ENCODE results near the gene SPTBN4.

The SPTBN4 gene

DNA sequence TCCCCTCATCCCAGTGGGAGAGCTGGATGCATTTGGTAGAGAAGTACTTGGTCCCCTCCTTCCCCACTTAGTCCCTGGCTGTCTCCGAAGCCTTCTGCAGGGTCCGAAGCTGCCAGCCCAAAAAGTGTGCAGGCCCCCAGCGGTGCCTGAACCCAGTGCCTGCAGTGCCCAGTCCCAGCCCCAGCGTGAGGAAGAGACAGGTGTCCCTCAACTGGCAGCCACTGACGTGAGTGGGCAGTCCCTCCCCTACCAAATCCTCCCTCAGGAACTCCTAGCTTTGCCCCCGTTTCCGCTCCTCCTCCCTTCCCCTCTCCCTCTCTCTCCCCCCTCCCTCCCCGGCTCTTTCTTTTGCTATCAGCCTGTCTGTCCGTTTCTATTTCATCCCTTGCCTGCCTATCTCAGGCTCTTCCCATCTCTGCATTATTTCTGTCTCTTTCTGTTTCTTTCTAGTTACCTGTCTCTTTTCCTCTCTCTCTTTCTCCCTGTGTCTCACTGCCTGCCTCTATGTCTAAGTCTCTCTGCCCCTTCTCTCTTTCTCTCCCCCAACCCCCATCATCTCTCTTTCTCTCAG, 132.6 kb downstream of the SPTBN4 start:
- TF ChIP-seq, protein P1, sequence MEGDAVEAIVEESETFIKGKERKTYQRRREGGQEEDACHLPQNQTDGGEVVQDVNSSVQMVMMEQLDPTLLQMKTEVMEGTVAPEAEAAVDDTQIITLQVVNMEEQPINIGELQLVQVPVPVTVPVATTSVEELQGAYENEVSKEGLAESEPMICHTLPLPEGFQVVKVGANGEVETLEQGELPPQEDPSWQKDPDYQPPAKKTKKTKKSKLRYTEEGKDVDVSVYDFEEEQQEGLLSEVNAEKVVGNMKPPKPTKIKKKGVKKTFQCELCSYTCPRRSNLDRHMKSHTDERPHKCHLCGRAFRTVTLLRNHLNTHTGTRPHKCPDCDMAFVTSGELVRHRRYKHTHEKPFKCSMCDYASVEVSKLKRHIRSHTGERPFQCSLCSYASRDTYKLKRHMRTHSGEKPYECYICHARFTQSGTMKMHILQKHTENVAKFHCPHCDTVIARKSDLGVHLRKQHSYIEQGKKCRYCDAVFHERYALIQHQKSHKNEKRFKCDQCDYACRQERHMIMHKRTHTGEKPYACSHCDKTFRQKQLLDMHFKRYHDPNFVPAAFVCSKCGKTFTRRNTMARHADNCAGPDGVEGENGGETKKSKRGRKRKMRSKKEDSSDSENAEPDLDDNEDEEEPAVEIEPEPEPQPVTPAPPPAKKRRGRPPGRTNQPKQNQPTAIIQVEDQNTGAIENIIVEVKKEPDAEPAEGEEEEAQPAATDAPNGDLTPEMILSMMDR (IDR thresholded peaks at IDR 0.05; ENCODE audit: borderline replicate concordance, insufficient read depth, low read depth, low read length), result no peak
- H3K4me3 ChIP-seq (ENCODE audit: low read depth, low read length), result no peak overlapping the region

DNA sequence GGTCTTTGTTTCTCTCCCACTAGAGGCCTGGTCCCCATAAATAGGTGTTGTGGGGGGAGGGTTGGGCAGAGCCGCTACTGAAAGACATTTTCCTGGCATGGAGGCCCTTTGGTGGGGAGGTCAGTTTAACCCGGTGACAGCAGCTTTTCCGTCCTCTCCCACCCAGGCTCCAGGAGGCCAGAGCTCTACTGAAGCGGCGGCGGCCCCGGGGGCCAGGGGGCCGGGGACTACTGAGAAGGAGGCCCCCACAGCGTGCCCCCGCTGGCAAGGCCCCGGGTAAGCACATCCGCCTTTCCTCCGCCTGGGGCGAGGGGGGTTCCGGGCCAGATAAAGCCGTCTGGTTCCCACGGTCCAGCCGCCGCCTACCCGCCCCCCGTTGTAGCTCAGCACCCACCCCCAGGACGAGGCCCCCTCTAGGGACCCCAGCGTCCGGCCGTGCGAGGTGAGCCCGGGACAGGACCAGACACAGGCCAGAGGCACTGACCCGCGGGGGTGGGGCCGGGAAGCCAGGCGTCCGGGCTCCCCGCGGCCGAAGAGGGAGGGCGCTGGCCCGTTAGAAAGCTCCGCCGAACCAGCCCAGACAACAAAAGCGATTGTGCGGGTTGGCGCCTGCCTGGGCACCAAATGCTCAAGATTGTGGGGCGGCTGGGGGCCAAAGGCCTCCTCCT, 133.2 kb downstream of the SPTBN4 start:
- TF ChIP-seq, protein P1 (IDR thresholded peaks at IDR 0.05; ENCODE audit: borderline replicate concordance, insufficient read depth, low read depth, low read length), result no peak
- no peak overlapping the region for H3K4me3 ChIP-seq (ENCODE audit: low read depth, low read length)

DNA sequence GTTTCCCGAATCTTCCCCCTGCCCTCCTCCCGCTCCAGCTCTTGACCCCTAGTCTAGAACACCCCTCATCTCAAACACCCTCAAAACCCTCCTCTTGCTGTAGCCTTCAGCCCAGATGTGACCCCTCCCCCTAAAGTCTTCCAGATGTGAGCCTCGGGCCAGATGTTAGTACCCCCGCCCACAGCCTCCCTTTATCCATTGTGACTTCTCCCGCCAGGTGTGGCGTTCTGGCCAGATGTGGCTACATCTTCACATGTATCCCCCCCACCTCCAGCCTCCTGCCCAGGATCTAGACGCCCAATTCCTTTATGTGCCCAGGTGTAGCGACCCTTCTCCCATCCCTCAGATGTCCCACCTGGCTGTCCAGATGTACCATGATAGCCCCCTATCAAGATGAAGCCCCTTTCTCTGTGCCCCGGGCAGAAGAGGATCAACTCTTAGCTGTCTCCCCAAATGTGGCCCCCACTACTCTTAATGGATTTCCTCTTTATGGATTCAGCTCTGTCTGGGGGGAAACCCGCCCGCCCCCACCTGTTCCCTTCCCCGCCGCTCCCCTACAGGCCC, 133.9 kb downstream of the SPTBN4 start:
- no peak overlapping the region for H3K4me3 ChIP-seq (ENCODE audit: low read depth, low read length)
- TF ChIP-seq, protein P1 (IDR thresholded peaks at IDR 0.05; ENCODE audit: borderline replicate concordance, insufficient read depth, low read depth, low read length), result no peak

DNA sequence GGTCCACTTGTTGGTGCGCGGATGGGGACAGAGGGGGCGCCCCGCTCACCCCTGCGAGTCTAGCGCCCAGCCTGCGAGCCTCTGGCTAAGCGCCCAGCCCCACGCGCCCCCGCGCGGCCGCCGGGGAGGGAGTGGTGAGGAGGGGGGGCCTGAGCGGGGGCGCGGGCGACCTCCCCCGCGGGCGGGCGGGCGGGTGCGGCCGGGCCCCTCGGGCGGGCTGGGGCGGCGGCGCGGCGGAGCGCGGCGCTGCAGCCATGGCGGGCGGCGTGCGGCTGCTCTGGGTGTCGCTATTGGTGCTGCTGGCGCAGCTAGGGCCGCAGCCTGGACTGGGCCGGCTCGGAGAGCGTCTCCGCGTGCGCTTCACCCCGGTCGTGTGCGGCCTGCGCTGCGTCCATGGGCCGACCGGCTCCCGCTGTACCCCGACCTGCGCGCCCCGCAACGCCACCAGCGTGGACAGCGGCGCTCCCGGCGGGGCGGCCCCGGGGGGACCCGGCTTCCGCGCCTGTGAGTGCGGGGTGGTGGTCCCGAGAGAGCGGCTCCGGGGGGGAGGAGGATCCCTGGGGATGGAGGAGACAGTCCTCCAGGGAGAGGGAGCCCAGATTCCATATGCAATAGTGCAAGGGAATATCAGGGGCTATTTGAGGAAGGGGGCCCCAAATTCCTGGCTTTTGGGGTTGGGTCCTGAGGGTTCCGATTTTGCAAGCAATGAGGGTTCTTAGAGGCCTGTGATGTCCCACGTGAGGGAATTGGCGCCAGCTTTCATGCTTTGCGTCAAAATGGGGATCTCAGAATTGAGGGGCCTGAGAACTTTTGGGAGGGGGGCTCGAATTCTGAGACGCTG, 134.6 kb downstream of the SPTBN4 start, which contains the start of gene LTBP4:
Gene LTBP4, plus strand, starts transcription at position 236 of the 841 bp plus-strand sequence. Its CDS starts 19 bp downstream, at position 255.
- H3K4me3 ChIP-seq (ENCODE audit: low read depth, low read length), result peak within 1 kb of the TSS; percentile 10
- TF ChIP-seq, protein P1 (IDR thresholded peaks at IDR 0.05; ENCODE audit: borderline replicate concordance, insufficient read depth, low read depth, low read length), result no peak

DNA sequence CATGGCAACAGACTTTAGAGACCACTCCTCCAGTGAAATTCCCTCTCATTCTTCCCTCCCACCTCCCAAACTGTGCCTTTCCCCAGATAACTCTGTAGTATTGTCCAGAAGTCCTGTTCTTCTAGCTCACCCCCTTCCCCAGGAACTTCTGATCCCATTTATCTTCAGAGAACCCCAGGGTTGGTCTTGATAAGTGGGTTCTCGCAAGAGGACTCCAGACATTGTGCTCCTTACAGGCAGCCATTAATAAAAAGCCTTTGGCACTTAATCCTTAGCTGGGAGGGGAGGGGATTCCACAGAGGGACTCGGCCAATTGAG, 136.2 kb downstream of the SPTBN4 start:
- H3K4me3 ChIP-seq (ENCODE audit: low read depth, low read length), result no peak overlapping the region
- TF ChIP-seq, protein P1 (IDR thresholded peaks at IDR 0.05; ENCODE audit: borderline replicate concordance, insufficient read depth, low read depth, low read length), result no peak

DNA sequence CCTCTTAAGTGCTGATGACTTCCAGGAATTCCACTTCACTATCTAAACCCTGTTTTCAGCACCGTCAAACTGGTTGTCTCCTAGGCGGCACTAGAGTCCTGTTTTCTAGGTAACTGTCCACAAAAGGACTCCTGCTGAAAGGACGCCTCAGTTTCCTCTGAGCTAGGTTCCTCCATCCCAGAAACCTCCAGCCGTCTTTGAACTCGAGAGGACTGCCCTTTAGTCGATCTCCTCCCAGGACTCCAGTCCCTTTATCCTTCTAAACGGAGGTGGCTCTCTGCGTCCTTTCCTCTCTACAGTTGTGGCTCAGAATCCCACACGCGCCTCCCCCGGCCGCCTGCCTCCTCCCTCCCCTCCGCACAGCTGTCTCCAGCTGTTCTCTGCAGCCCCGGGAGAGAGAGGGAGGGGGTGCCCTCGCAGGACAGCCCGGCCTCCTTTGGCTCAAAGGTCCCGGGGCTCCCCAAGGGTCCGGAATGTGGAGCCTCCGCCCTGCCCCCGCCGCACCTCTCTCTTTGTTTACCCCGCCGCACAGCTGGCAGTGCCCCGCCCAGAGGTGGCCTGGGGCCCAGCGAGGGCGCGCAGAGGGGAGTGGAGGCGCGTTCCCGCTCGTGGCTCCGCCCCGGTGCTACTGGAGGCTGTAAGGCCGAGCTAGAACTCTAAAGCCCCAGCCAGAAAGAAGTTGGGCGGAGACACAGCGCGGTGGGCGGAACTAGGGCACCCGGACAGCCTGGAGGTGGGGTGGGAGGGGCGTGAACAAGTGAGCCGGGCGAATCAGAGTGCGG, 136.8 kb downstream of the SPTBN4 start:
- TF ChIP-seq, protein P1 (IDR thresholded peaks at IDR 0.05; ENCODE audit: borderline replicate concordance, insufficient read depth, low read depth, low read length), result no peak
- H3K4me3 ChIP-seq (ENCODE audit: low read depth, low read length), result peak overlapping the region; percentile 51

Data from GM12875 (cell line).